PFSK-1 (cell line): ENCODE results near the gene ZNF277.

Experiments
- POLR2AphosphoS5 ChIP-seq: IDR thresholded peaks from 2 replicates; pipeline ENCODE4 v1.6.1; 2012; ENCODE audit warnings: low read depth, mild to moderate bottlenecking, control low read depth, low read length, moderate library complexity
- REST ChIP-seq, 2 experiments: IDR thresholded peaks; 2 replicates each; pipeline versions ENCODE4 v1.6.1 to v1.8.0; 2011 to 2012; ENCODE audit warnings: low read depth in 2 of 2, low read length in 2 of 2, control low read depth in 1 of 2, inconsistent platforms in 1 of 2, mild to moderate bottlenecking in 1 of 2, moderate library complexity in 1 of 2; ENCODE audit not compliant: insufficient read depth in 1 of 2
- SIN3A ChIP-seq: IDR thresholded peaks from 2 replicates; pipeline ENCODE4 v1.6.1; 2012; ENCODE audit warnings: mild to moderate bottlenecking, low read length, moderate library complexity, borderline replicate concordance; ENCODE audit not compliant: insufficient read depth
- TAF1 ChIP-seq: IDR thresholded peaks from 2 replicates; pipeline ENCODE4 v1.6.1; 2012; ENCODE audit warnings: low read length, control low read depth, borderline replicate concordance; ENCODE audit not compliant: insufficient read depth

- TF ChIP-seq SIN3A (no peak), POLR2AphosphoS5 (no peak), REST (IDR thresholded peaks at IDR 0.05; ENCODE audit: insufficient read depth in 1 of 2, low read depth in 2 of 2, low read length in 2 of 2) (no peak), TAF1 (no peak)
Observed at GRCh38 chr7:112306903-112307302, 100.4 kb downstream of the ZNF277 start.
